Measurements from ENCODE around the gene TLL1.

The TLL1 gene

DNA sequence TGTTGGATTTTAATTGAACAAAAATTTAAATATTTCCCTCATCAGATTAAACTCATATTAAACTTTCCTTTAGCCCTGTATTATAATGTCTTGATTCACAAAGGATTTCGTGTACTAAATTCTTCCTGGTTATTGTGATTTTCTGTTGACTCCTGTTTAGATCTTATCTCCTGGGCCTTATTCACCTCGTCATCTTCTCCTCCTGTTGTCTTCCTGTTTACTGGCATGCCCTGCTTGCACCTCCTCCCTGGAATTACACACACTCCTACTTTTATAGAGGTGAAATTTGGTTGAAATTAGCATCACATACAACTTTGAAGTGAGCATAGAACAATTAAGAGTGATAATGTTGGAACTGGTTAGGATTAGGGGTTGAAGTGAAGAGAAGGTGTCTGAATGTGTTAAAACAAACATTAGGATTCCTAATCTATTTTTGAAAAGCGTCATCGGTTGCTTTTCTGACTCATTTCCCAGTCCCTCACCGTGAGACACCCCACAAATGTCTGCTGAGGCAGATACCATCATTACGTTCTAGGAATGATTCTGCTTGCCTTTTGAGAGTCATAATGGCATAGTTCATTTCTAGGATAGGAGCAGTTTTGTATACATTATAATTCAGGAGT is 32.5 kb downstream of the TLL1 start:
- DNase-seq = no peak

DNA sequence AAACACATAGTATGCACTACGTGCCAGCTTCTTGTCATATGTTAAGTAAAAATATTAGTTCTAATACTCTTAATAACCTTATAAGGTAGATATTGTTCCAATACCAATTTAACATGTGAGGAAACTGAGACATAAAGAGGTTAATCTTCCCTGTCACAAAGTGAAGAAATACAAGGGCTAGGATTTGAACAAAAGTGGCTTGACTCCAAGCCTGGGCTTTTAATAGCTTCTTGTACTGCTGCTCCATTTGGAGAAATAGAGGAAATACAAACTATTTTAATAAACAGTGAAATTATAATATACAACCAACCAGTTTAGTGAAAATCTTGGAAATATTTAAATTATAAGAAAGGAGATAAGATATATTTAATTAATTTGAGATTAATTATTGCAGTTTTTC is 33.2 kb downstream of the TLL1 start:
- no peak for DNase-seq

DNA sequence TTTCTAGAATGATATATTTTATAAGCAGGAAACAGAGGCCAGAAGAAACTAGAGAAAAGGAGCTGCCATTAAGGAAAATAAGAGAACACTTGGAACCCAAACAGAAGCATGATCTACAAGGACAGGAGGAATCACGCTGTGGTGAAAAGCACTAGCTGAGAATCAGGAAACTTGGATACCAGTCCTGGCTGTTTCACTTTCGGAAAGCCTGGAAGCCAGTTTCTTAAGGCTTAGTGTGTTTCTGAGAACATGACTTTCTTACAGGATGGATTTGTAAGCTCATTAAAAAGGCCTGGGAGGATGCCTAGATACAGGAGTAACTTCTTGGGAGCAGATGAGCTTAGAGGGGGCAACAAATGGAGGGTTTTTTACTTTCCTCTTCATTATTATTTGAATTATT is 36.9 kb downstream of the TLL1 start:
- no peak for DNase-seq

- no peak for DNase-seq
Measured at GRCh38 chr4:165915215-165915614, 42.2 kb downstream of the TLL1 start.

DNA sequence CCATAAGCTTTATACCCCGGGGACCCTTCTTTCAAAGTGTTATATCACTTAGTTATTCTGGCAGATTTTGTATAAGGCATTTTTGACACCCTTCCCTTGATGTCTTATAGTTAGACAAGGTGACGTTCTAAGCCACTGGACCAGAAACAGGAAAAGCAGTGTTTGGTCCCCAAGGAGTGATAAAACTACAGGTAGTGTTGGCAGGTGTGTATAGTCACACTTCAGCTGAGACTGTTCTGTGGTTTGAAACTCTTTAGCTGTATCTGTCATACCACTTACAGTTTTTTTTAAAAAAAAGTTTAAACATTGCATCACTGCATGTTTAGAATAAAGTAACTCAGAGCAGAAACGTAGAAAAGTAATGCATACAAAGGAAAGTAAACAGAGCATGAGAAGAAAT is 48.5 kb downstream of the TLL1 start:
- DNase-seq = no peak

DNA sequence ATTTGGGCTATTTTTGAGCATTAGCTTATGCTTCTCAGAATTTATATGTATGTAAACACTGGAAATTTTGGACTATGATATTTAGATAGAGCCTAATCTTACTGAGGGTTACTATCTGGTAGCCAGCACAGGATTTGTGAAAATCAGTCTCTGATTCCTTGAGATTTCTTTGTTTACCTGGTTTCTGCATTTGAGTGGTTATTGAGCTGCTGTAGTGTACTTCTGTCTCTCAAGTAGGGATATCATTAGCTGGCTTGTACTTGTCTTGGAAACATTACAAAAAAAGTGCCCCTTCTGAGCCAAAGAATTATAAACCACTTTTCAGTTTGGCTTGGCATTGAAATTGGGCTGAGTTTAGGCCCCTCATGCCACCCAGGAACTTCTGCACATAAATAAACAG is 49.7 kb downstream of the TLL1 start:
- DNase-seq = no peak

- DNase-seq = no peak
Measured at GRCh38 chr4:165926307-165926706, 53.3 kb downstream of the TLL1 start.

DNA sequence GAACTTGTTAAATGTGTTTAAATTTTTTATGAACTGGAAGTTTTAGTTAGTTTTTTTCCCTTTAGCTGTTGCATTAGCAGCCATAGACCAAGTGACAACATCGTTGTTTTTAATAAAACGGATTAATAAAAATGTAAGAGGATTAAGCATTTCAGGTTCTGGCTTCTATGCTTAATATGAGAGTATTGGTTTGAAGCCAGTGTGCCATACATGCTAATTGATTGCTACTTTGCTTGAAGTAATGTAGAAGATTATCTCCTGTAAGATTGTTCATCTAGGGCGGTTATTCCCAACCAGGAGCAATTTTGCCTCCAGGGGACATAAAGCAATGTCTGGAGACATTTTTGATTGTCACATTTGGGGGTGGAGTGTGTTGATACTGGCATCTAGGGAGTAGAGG is 54.3 kb downstream of the TLL1 start:
- DNase-seq = no peak

DNA sequence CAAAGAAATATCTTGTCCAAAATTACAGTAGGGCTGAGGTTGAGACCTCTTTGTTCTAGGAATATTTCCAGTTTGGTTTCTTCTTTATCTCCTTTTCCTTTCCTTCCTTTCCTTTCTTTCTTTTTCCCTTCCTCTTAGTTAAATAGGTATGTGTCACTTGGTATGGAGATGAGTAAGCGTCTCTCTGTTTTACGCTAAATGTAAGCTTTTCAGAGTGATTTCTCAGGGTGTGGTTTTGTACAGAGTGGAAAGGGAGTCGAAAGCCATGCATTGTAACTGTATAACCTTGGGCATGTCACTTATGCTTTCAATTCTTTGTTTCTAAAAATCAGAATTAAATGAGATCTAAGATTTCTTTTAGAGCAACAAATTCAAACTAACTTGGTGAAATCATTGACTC is 54.8 kb downstream of the TLL1 start:
- no peak for DNase-seq

- DNase-seq = no peak
Measured at GRCh38 chr4:165928601-165929000, 55.6 kb downstream of the TLL1 start.

- DNase-seq = no peak
Measured at GRCh38 chr4:165929662-165930061, 56.6 kb downstream of the TLL1 start.

- no peak for DNase-seq
Measured at GRCh38 chr4:165931741-165932140, 58.7 kb downstream of the TLL1 start.

- DNase-seq = no peak
Measured at GRCh38 chr4:165944900-165945299, 71.9 kb downstream of the TLL1 start.

DNA sequence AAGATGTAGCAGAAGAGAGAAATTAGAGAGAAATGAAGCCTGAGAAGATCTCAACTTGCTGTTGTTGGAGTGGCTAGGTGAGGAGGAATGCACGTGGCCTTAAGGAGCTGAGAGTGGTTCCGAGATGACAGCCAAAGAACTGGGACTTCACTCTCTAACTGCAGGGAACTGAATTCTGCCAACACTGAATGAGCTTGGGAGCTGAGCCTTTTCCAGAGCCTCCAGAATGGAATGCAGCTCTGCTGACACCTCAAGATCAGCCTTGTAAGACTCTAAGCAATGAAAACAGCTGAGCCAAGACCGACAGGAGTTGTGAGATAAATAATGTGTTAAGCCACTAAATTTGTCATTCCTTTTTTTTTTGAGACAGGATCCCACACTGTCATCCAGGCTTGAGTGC is 73.0 kb downstream of the TLL1 start:
- DNase-seq = no peak

GRCh38 chr4:165947019-165947418 is 74.0 kb downstream of the TLL1 start:
- DNase-seq = no peak

GRCh38 chr4:165953181-165953580 is 80.1 kb downstream of the TLL1 start:
- no peak for DNase-seq

- no peak for DNase-seq
Measured at GRCh38 chr4:165963621-165964020, 90.6 kb downstream of the TLL1 start.

DNA sequence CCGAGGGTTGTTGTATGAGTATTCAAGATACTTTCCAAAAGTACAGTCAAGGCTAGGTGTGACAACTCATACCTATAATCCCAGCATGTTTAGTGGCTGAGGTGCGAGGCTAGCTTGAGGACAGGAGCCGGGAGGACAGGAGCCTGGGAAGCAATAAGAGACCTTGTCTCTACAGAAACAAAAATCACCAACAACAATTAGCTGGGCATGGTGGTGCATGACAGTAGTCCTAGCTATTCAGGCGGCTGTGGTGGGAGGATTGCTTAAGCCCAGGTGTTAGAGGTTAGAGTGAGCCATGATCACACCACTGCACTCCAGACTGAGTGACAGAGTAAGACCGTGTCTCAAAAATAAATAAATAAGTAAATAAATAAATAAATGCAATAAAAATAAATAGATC is 91.6 kb downstream of the TLL1 start:
- DNase-seq = no peak

- no peak for DNase-seq
Measured at GRCh38 chr4:165965503-165965902, 92.5 kb downstream of the TLL1 start.

DNA sequence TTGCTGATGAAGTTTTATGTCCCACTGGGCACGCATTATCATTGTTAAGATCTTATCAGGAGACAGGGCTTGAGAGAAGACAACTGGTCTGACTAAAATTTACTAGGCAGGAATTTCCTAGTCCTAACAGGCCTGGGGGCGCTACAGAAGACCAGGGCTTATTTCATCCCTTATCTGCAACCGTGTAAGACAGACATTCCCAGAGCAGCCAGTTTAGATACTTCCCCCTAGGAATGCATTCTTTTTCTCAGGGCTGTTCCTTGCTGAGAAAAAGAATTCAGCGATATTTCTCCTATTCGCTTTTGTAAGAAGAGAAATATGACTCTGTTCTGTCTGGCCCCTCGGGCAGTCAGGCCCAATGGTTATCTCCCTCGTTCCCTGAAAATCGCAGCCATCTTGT is 93.8 kb downstream of the TLL1 start:
- DNase-seq = no peak

- DNase-seq = no peak
Measured at GRCh38 chr4:165967486-165967885, 94.4 kb downstream of the TLL1 start.

DNA sequence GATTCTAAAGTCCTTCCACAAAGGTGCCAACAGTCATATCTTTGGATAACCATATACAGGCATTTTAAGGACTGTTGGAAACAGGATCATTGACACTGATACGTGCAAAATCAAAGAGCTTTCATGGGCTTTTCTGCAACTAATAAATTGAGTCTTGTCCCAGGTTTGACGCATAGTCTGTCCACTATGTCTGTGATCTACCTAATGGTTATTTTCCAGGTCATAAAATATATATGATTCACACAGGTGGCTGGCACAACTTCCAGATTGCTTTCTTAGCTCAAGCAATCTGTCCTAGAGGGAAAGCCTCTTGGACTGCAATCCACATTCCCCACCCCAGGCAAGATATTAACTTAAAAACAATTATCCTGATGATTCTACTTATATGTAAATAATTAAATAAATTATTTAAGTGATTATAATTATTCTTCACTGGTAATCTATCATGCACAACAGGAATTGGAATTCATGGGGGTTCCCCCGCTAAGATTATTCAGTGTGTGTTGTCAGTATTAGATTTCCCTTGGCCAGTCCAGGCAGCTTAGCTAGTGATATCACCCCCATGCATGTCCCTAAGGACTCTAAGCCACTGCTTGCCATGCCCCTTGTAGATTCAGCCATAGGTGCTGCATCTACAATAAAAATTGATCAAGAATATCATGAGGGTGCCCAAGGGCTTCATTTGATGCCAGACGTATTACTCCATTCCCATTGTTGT is 97.8 kb downstream of the TLL1 start:
- no peak for DNase-seq

DNA sequence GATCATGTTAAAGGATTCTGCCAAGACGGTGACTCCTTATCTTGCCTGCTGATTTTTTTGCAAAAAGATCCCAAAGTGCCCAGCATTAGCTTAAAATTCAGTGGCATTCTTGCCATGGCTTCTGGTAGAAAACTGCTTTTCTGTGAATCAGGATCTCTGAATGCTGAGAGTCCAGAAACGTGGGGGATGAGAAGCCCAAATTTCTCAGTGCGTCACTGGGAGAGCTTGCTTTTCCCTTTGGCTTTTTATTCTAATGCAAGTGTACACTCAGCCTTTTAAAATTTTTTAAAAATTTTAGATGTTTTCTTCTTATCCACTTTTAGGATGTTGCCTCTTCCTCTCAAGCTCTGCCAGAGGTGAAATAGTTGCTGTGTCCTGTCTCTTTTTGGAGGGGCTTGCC is 98.4 kb downstream of the TLL1 start:
- no peak for DNase-seq

GRCh38 chr4:165971933-165972332 is 98.9 kb downstream of the TLL1 start:
- DNase-seq = no peak

- DNase-seq = no peak
Measured at GRCh38 chr4:165972747-165973146, 99.7 kb downstream of the TLL1 start.

Data from NCI-H526 treated with DMSO at 0.1 percent for 48 hours (cell line).